ENCODE data around the gene OR10G8.

DNA sequence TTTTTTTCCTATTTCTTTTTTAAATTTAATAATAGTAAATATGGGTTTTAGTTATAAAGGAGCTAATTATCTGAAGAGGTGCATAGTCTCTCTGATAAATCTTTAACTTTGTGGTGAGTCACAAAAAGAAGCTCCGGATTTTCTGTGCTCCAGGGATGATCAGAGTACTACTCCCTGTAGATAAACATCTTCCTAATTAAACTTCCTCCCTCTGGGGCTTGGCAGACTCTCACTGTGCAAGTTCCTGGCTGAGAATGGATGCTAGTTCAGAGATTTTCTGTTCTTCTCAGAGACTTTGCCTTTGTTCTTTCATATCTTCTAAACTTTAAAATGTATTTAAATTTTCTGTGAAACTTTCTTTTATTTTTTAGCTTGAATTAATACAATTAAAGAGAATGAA, 14.7 kb downstream of the OR10G8 start, which contains the start of gene OR10G7:
- TF ChIP-seq CTCF (IDR thresholded peaks at IDR 0.05 in 2 of 3, conservative IDR thresholded peaks at IDR 0.05 in 1 of 3; ENCODE audit: borderline replicate concordance in 1 of 3, insufficient read depth in 1 of 3, low read depth in 2 of 3, low read length in 2 of 3) (no peak), TCF7L2 (IDR thresholded peaks at IDR 0.05; ENCODE audit: borderline replicate concordance, extremely low read depth, insufficient read depth, insufficient read length) (no peak), POLR2AphosphoS5 (IDR thresholded peaks at IDR 0.05; ENCODE audit: low read depth, low read length) (no peak), EZH2 (IDR thresholded peaks at IDR 0.05) (no peak), POLR2A (IDR thresholded peaks at IDR 0.05; ENCODE audit: borderline replicate concordance, extremely low read depth, insufficient read depth, insufficient read length) (no peak), ATF3 (IDR thresholded peaks at IDR 0.05) (no peak), ELF1 (IDR thresholded peaks at IDR 0.05; ENCODE audit: borderline replicate concordance, low read depth) (no peak), YY1 (IDR thresholded peaks at IDR 0.05; ENCODE audit: extremely low read depth, insufficient replicate concordance, low read depth, low read length) (no peak), EZH2phosphoT487 (IDR thresholded peaks at IDR 0.05; ENCODE audit: borderline replicate concordance) (no peak), CBX3 (IDR thresholded peaks at IDR 0.05; ENCODE audit: low read depth) (no peak)
- TF ChIP-seq, protein P1, sequence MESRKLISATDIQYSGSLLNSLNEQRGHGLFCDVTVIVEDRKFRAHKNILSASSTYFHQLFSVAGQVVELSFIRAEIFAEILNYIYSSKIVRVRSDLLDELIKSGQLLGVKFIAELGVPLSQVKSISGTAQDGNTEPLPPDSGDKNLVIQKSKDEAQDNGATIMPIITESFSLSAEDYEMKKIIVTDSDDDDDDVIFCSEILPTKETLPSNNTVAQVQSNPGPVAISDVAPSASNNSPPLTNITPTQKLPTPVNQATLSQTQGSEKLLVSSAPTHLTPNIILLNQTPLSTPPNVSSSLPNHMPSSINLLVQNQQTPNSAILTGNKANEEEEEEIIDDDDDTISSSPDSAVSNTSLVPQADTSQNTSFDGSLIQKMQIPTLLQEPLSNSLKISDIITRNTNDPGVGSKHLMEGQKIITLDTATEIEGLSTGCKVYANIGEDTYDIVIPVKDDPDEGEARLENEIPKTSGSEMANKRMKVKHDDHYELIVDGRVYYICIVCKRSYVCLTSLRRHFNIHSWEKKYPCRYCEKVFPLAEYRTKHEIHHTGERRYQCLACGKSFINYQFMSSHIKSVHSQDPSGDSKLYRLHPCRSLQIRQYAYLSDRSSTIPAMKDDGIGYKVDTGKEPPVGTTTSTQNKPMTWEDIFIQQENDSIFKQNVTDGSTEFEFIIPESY (IDR thresholded peaks at IDR 0.05; ENCODE audit: extremely low read depth, insufficient replicate concordance, low read length) = no peak
